Liver (tissue), 9 donors: Measurements from ENCODE around the gene PRR22. TPM values are rescaled to one million over a fixed set of nuclear protein-coding genes. Genes with fewer than 3 reads are reported as not detected.

Source experiments
- DNase-seq: peaks from one replicate; pipeline ENCODE4 v3.0.0-alpha.2; 2017; ENCODE audit warnings: low spot score
- H3K27ac ChIP-seq, 2 donors: one replicate each; pipeline ENCODE4 v1.7.0; 2013; ENCODE audit warnings: inconsistent platforms in 2 of 2, low read length in 2 of 2, control low read depth in 1 of 2, low read depth in 1 of 2, mild to moderate bottlenecking in 1 of 2
- H3K27me3 ChIP-seq, 4 donors: one replicate each; pipeline versions ENCODE4 v1.6.1 to v1.7.0; 2013; ENCODE audit warnings: low read length in 3 of 4, inconsistent platforms in 1 of 4, mild to moderate bottlenecking in 1 of 4, moderate library complexity in 1 of 4; ENCODE audit not compliant: control insufficient read depth in 4 of 4, insufficient read depth in 4 of 4
- H3K36me3 ChIP-seq, 4 donors: one replicate each; pipeline versions ENCODE4 v1.6.1 to v1.7.0; 2013; ENCODE audit warnings: low read length in 3 of 4, mild to moderate bottlenecking in 3 of 4, low read depth in 1 of 4, moderate library complexity in 1 of 4; ENCODE audit not compliant: control insufficient read depth in 4 of 4, insufficient read depth in 3 of 4
- H3K4me1 ChIP-seq, 4 donors: one replicate each; pipeline versions ENCODE4 v1.6.1 to v1.7.0; 2013; ENCODE audit warnings: low read length in 3 of 4, mild to moderate bottlenecking in 3 of 4, moderate library complexity in 1 of 4; ENCODE audit not compliant: control insufficient read depth in 4 of 4, insufficient read depth in 4 of 4
- H3K4me3 ChIP-seq, 3 donors: one replicate each; pipeline versions ENCODE4 v1.6.1 to v1.7.0; 2013; ENCODE audit warnings: low read length in 3 of 3, control low read depth in 1 of 3, low read depth in 1 of 3, mild to moderate bottlenecking in 1 of 3
- H3K9ac ChIP-seq, 2 donors: one replicate each; pipeline ENCODE4 v1.7.0; 2013; ENCODE audit warnings: low read length in 2 of 2, mild to moderate bottlenecking in 2 of 2, moderate library complexity in 2 of 2, control low read depth in 1 of 2, low read depth in 1 of 2
- H3K9me3 ChIP-seq, 4 donors: one replicate each; pipeline versions ENCODE4 v1.6.1 to v1.7.0; 2013; ENCODE audit warnings: low read length in 3 of 4; ENCODE audit not compliant: control insufficient read depth in 4 of 4
- EGR1 ChIP-seq, 2 donors: IDR thresholded peaks; 2 replicates each; pipeline ENCODE4 v1.6.1; 2016 to 2018; ENCODE audit warnings: antibody characterized with exemption in 2 of 2, low read depth in 2 of 2
- FOXA2 ChIP-seq: IDR thresholded peaks from 2 replicates; pipeline ENCODE4 v1.6.1; 2016; ENCODE audit warnings: antibody characterized with exemption
- GABPA ChIP-seq, 2 donors: IDR thresholded peaks in 1 of 2; conservative IDR thresholded peaks in 1 of 2; 2 replicates each; pipeline ENCODE4 v1.6.1; 2016; ENCODE audit warnings: antibody characterized with exemption in 2 of 2, mild to moderate bottlenecking in 1 of 2, moderate library complexity in 1 of 2
- HNF4A ChIP-seq, 2 donors: conservative IDR thresholded peaks; 2 replicates each; pipeline ENCODE4 v1.6.1; 2016; ENCODE audit warnings: antibody characterized with exemption in 2 of 2, mild to moderate bottlenecking in 2 of 2
- JUND ChIP-seq, 2 donors: IDR thresholded peaks; 2 replicates each; pipeline ENCODE4 v1.6.1; 2016; ENCODE audit warnings: antibody characterized with exemption in 2 of 2
- NR2F2 ChIP-seq: IDR thresholded peaks from 2 replicates; pipeline ENCODE4 v1.6.1; 2016; ENCODE audit warnings: antibody characterized with exemption
- RAD21 ChIP-seq, 2 donors: IDR thresholded peaks; 2 replicates each; pipeline ENCODE4 v1.6.1; 2016; ENCODE audit warnings: antibody characterized with exemption in 2 of 2, mild to moderate bottlenecking in 2 of 2
- RXRA ChIP-seq, 2 donors: IDR thresholded peaks; 2 replicates each; pipeline ENCODE4 v1.6.1; 2017 to 2018; ENCODE audit warnings: antibody characterized with exemption in 2 of 2, mild to moderate bottlenecking in 1 of 2
- SP1 ChIP-seq: IDR thresholded peaks from 2 replicates; pipeline ENCODE4 v1.6.1; 2018; ENCODE audit warnings: antibody characterized with exemption, mild to moderate bottlenecking
- TAF1 ChIP-seq: conservative IDR thresholded peaks from 2 replicates; pipeline ENCODE4 v1.6.1; 2016; ENCODE audit warnings: antibody characterized with exemption, mild to moderate bottlenecking
- YY1 ChIP-seq: IDR thresholded peaks from 2 replicates; pipeline ENCODE4 v1.6.1; 2016; ENCODE audit warnings: antibody characterized with exemption, mild to moderate bottlenecking
- WGBS: extraction: QIAGEN DNeasy Blood & Tissue Kit; methylation state at CpG from one replicate; pipeline ENCODE4 v1.1.7; 2013; 5-methylcytosine and 5-hydroxymethylcytosine counted together
- polyA plus RNA-seq, 2 donors: library from polyadenylated mRNA; stranded (reverse) in 1 of 2; unstranded in 1 of 2; fragments of 200-250 nt in 1 of 2; fragments of >200 nt in 1 of 2; fragmentation: Nextera tagmentation in 1 of 2; extraction: Ambion mirVana in 1 of 2; gene quantifications; one replicate each; pipeline versions ENCODE4 v1.2.1 to v1.2.3, GENCODE V29; 2013 to 2015
- total RNA-seq, 2 donors: library from RNA; depleted of rRNA; stranded (reverse); fragments of >200 nt; gene quantifications; one replicate each; pipeline ENCODE4 v1.2.3, GENCODE V29; 2014
- TF ChIP-seq, protein P1 (sequence below): IDR thresholded peaks from 2 replicates; pipeline ENCODE4 v1.6.1; 2016; ENCODE audit warnings: antibody characterized with exemption
- TF ChIP-seq, protein P2 (sequence below): IDR thresholded peaks from 2 replicates; pipeline ENCODE4 v1.6.1; 2016; ENCODE audit warnings: antibody characterized with exemption, mild to moderate bottlenecking
- TF ChIP-seq, protein P3 (sequence below): fragments of 150-350 bp; IDR thresholded peaks from 2 replicates; pipeline ENCODE4 v1.5.1; 2017; ENCODE audit warnings: improper control_type of control experiment, low read depth, low read length; ENCODE audit not compliant: missing input control
- TF ChIP-seq, protein P4 (sequence below): IDR thresholded peaks from 2 replicates; pipeline ENCODE4 v1.6.1; 2016; ENCODE audit warnings: antibody characterized with exemption
- donor health status: healthy.
- donor health status: healthy.
- donor health status: healthy.
- donor health status: healthy.
- donor health status: healthy.

PRR22 gene
- total and polyA plus RNA-seq, 4 donors = 0.40 to 1.6 (median 0.63) TPM

DNA sequence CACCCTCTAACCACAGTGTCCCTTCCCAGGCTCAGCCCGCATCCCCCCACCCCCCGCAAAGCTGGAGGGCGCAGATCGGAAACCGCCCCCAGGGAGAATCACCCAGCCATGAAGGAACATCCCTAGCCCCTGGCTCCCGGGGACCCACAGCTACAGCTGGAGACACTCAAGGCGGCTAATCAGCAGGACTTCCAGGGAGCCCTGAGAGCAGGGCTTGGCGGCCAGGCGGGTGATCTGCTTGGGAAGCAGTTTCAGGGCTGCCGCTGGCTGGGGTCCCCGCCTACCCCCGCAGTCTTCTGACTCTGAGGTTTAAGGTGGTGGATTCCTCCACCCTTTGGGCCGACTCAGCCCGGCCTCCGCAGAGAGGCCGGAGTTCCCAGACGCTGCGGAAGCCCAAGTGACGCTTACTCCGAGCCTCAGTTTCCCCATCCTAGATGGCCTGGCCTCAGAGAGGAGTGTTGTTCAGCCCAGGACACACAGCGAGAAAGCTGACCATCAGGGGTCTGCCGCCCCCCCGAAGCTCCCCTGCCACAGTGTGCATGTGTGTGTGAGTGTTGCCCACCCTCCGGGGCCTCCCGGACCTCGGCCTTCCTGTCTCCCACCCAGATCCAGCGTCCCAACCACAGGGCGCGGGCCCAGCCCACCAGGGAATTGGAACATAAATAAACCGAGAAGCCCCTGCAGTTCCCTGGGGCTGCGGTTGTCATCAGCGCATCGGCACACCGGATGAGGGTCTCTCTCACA lies 45.2 kb upstream of the PRR22 start:
- H3K27me3 ChIP-seq = no peaks in the 10 kb centered on the region
- TF ChIP-seq FOXA2 = no peak
- no peak for TF ChIP-seq JUND (IDR thresholded peaks at IDR 0.05)
- TF ChIP-seq, protein P1, sequence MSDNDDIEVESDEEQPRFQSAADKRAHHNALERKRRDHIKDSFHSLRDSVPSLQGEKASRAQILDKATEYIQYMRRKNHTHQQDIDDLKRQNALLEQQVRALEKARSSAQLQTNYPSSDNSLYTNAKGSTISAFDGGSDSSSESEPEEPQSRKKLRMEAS = no peak
- no peak for TF ChIP-seq EGR1 (IDR thresholded peaks at IDR 0.05; ENCODE audit: low read depth in 2 of 2)
- TF ChIP-seq, protein P2, sequence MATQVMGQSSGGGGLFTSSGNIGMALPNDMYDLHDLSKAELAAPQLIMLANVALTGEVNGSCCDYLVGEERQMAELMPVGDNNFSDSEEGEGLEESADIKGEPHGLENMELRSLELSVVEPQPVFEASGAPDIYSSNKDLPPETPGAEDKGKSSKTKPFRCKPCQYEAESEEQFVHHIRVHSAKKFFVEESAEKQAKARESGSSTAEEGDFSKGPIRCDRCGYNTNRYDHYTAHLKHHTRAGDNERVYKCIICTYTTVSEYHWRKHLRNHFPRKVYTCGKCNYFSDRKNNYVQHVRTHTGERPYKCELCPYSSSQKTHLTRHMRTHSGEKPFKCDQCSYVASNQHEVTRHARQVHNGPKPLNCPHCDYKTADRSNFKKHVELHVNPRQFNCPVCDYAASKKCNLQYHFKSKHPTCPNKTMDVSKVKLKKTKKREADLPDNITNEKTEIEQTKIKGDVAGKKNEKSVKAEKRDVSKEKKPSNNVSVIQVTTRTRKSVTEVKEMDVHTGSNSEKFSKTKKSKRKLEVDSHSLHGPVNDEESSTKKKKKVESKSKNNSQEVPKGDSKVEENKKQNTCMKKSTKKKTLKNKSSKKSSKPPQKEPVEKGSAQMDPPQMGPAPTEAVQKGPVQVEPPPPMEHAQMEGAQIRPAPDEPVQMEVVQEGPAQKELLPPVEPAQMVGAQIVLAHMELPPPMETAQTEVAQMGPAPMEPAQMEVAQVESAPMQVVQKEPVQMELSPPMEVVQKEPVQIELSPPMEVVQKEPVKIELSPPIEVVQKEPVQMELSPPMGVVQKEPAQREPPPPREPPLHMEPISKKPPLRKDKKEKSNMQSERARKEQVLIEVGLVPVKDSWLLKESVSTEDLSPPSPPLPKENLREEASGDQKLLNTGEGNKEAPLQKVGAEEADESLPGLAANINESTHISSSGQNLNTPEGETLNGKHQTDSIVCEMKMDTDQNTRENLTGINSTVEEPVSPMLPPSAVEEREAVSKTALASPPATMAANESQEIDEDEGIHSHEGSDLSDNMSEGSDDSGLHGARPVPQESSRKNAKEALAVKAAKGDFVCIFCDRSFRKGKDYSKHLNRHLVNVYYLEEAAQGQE = no peak
- no peak for TF ChIP-seq HNF4A (conservative IDR thresholded peaks at IDR 0.05)
- TF ChIP-seq YY1 = no peak
- no peak overlapping the region for H3K4me3 ChIP-seq
- peaks cover 6 to 24% (median 17%) of the 10 kb centered on the region in 4 donors for H3K4me1 ChIP-seq
- no peaks in the 10 kb centered on the region for H3K9me3 ChIP-seq
- H3K9ac ChIP-seq = no peak overlapping the region
- 84% methylated on average over 34 of the region's 34 CpGs for WGBS
- H3K27ac ChIP-seq = peak overlapping the region; percentile 57 to 60
- no peak for DNase-seq
- H3K36me3 ChIP-seq = peaks cover 0 to 2% (median 0%) of the 10 kb centered on the region in 4 donors

DNA sequence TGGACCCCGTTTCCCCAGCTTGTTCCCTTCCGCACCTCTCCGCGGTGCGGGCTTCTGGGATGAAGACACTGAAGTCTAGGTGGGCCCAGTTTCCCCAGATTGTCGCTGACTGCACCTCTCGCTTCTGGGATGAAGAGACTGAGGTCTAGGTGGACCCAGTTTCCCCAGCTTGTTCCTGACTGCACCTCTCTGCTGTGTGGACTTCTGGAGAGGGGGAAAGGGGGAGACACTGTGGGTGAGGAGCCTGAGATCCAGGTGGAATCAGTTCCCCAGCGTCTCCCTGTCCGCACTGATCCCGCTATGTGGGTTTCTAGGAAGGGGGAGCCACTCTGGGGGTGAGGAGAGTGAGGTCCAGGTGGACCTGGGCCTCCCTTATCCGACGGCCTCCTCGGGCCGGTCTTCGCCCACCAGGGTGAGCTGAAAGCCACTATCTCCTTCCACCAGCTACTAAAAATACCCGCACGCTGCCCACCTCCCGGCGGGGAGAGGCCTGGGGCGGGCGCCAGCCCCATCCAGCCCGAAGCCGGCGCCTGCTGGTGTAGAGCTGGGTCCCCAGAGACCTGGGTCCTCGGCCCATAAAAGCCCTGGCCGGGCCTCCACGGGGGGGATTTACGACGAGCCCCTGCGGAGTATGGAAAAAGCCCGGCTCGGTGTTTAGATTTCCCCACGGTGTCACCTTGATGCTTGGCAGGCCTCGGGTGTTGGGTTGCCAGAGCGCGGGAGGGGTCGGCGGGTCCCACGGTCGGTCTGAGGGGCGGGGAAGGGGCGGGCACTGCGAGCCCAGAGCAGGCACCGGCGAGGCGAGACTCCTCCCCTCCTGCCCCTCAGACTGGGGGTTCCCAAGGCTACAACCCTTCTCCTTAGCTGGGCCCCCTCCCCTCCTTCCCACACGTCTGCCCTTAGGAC lies 44.4 kb upstream of the PRR22 start:
- H3K4me1 ChIP-seq = peaks cover 6 to 26% (median 17%) of the 10 kb centered on the region in 4 donors
- TF ChIP-seq RAD21 (IDR thresholded peaks at IDR 0.05) = no peak
- TF ChIP-seq, protein P1 = no peak
- no peak for TF ChIP-seq TAF1
- no peak for TF ChIP-seq YY1
- no peak for TF ChIP-seq GABPA (IDR thresholded peaks at IDR 0.05 in 1 of 2, conservative IDR thresholded peaks at IDR 0.05 in 1 of 2)
- TF ChIP-seq SP1 = no peak
- TF ChIP-seq RXRA (IDR thresholded peaks at IDR 0.05) = no peak
- TF ChIP-seq NR2F2 = no peak
- TF ChIP-seq HNF4A (conservative IDR thresholded peaks at IDR 0.05) = no peak
- TF ChIP-seq, protein P3, sequence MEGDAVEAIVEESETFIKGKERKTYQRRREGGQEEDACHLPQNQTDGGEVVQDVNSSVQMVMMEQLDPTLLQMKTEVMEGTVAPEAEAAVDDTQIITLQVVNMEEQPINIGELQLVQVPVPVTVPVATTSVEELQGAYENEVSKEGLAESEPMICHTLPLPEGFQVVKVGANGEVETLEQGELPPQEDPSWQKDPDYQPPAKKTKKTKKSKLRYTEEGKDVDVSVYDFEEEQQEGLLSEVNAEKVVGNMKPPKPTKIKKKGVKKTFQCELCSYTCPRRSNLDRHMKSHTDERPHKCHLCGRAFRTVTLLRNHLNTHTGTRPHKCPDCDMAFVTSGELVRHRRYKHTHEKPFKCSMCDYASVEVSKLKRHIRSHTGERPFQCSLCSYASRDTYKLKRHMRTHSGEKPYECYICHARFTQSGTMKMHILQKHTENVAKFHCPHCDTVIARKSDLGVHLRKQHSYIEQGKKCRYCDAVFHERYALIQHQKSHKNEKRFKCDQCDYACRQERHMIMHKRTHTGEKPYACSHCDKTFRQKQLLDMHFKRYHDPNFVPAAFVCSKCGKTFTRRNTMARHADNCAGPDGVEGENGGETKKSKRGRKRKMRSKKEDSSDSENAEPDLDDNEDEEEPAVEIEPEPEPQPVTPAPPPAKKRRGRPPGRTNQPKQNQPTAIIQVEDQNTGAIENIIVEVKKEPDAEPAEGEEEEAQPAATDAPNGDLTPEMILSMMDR = no peak
- TF ChIP-seq, protein P4, sequence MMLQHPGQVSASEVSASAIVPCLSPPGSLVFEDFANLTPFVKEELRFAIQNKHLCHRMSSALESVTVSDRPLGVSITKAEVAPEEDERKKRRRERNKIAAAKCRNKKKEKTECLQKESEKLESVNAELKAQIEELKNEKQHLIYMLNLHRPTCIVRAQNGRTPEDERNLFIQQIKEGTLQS = no peak
- peaks cover 0 to 2% (median 0%) of the 10 kb centered on the region in 4 donors for H3K36me3 ChIP-seq
- no peaks in the 10 kb centered on the region for H3K27me3 ChIP-seq
- peak overlapping the region; percentile 58 to 70 (median 60) for H3K4me3 ChIP-seq
- H3K9ac ChIP-seq = peak overlapping the region; percentile 73 to 81
- H3K9me3 ChIP-seq = no peaks in the 10 kb centered on the region
- 11% methylated on average over 47 of the region's 47 CpGs for WGBS
- peak; percentile 55 for DNase-seq
- H3K27ac ChIP-seq = peak overlapping the region; percentile 60 to 90
